Left ventricle myocardium inferior (tissue), 1 donor: ENCODE measurements around the gene PLEKHD1. TPM values are rescaled to one million over a fixed set of nuclear protein-coding genes. Genes with fewer than 3 reads are reported as not detected.

Experiments used
- DNase-seq: peaks from one replicate; pipeline ENCODE4 v3.0.0-alpha.2; 2020
- H3K27ac ChIP-seq: fragments of 200-600 bp; replicated peaks from 2 replicates; pipeline ENCODE4 v1.8.0; 2021
- H3K27me3 ChIP-seq: fragments of 200-600 bp; 2 replicates; pipeline ENCODE4 v1.8.0; 2021; ENCODE audit warnings: low read depth
- H3K36me3 ChIP-seq: fragments of 200-600 bp; 2 replicates; pipeline ENCODE4 v1.8.0; 2021
- H3K4me1 ChIP-seq: fragments of 200-600 bp; 2 replicates; pipeline ENCODE4 v1.8.0; 2021
- H3K4me3 ChIP-seq: fragments of 200-600 bp; 2 replicates; pipeline ENCODE4 v1.8.0; 2021; ENCODE audit warnings: mild to moderate bottlenecking, moderate library complexity
- H3K9me3 ChIP-seq: fragments of 200-600 bp; replicated peaks from 2 replicates; pipeline ENCODE4 v1.8.0; 2021
- CTCF ChIP-seq: fragments of 200-600 bp; IDR thresholded peaks from 2 replicates; pipeline ENCODE4 v1.8.0; 2021; ENCODE audit warnings: antibody characterized with exemption, mild to moderate bottlenecking, borderline replicate concordance
- intact Hi-C: fragments of 100-400 bp; cut with micrococcal nuclease; formaldehyde crosslinking; loops from one replicate; pipeline ENCODE4 v1.11.0; 2022
- total RNA-seq: library from RNA; stranded (reverse); fragmentation: NEBNext Ultra II Directional; extraction: Animal tissue kit (Norgen Biotek cat#: 25700); gene quantifications from one replicate; pipeline ENCODE4 v1.2.1, GENCODE V29; 2021
- donor health status: DM: no; HTN: yes; CAD: no; lungs with severe emphysema.

The PLEKHD1 gene
- total RNA-seq, 1 donor from 2014 or later, result 0.14 TPM

- H3K4me3 ChIP-seq, result no peak overlapping the region
- intact Hi-C loops, result no loop called here
- H3K27ac ChIP-seq, result no peak overlapping the region
- peaks cover 91% of the 10 kb centered on the region for H3K27me3 ChIP-seq
- no peaks in the 10 kb centered on the region for H3K4me1 ChIP-seq
- DNase-seq, result no peak
- H3K9me3 ChIP-seq, result no peaks in the 10 kb centered on the region
- no peaks in the 10 kb centered on the region for H3K36me3 ChIP-seq
- no peak for TF ChIP-seq CTCF
Measured at GRCh38 chr14:69559581-69560011, 75.1 kb downstream of the PLEKHD1 start.

GRCh38 chr14:69560826-69561225, 76.3 kb downstream of the PLEKHD1 start:
- no peak for DNase-seq
- H3K27ac ChIP-seq, result no peak overlapping the region
- no peak for TF ChIP-seq CTCF
- no peaks in the 10 kb centered on the region for H3K9me3 ChIP-seq
- intact Hi-C loops, result no loop called here
- H3K4me3 ChIP-seq, result no peak overlapping the region
- no peaks in the 10 kb centered on the region for H3K36me3 ChIP-seq
- H3K27me3 ChIP-seq, result peaks cover 97% of the 10 kb centered on the region
- H3K4me1 ChIP-seq, result no peaks in the 10 kb centered on the region

GRCh38 chr14:69561893-69562292, 77.4 kb downstream of the PLEKHD1 start:
- H3K4me3 ChIP-seq, result no peak overlapping the region
- DNase-seq, result no peak
- peaks cover 97% of the 10 kb centered on the region for H3K27me3 ChIP-seq
- intact Hi-C loops, result no loop called here
- H3K36me3 ChIP-seq, result no peaks in the 10 kb centered on the region
- no peaks in the 10 kb centered on the region for H3K4me1 ChIP-seq
- H3K9me3 ChIP-seq, result no peaks in the 10 kb centered on the region
- H3K27ac ChIP-seq, result no peak overlapping the region
- TF ChIP-seq CTCF, result no peak

- no peaks in the 10 kb centered on the region for H3K36me3 ChIP-seq
- no peaks in the 10 kb centered on the region for H3K9me3 ChIP-seq
- H3K4me1 ChIP-seq, result peaks cover 14% of the 10 kb centered on the region
- no peak for TF ChIP-seq CTCF
- H3K27ac ChIP-seq, result no peak overlapping the region
- H3K27me3 ChIP-seq, result peaks cover 99% of the 10 kb centered on the region
- DNase-seq, result no peak
- H3K4me3 ChIP-seq, result no peak overlapping the region
- intact Hi-C loops, result no loop called here
Measured at GRCh38 chr14:69567563-69567962, 83.0 kb downstream of the PLEKHD1 start.

- H3K9me3 ChIP-seq, result no peaks in the 10 kb centered on the region
- no peaks in the 10 kb centered on the region for H3K36me3 ChIP-seq
- no peak for DNase-seq
- TF ChIP-seq CTCF, result no peak
- no peak overlapping the region for H3K27ac ChIP-seq
- H3K4me3 ChIP-seq, result no peak overlapping the region
- H3K27me3 ChIP-seq, result peaks cover 100% of the 10 kb centered on the region
- intact Hi-C loops, result no loop called here
- peaks cover 36% of the 10 kb centered on the region for H3K4me1 ChIP-seq
Measured at GRCh38 chr14:69569859-69570258, 85.3 kb downstream of the PLEKHD1 start.
